AG09319 (cell line): ENCODE measurements around the gene PARP8.
A peak's percentile ranks its signal among the peaks of the same experiment; 100 is the strongest.

Experiments used
- DNase-seq: peaks from one replicate; pipeline ENCODE4 v3.0.0-alpha.2; 2010; ENCODE audit warnings: low read depth; ENCODE audit errors: extremely low read depth
- TF ChIP-seq, protein P1 (sequence below): IDR thresholded peaks from 2 replicates; pipeline ENCODE4 v1.5.1; 2011; ENCODE audit warnings: low read depth, mild to moderate bottlenecking, inconsistent platforms, low read length, moderate library complexity

Gene PARP8

DNA sequence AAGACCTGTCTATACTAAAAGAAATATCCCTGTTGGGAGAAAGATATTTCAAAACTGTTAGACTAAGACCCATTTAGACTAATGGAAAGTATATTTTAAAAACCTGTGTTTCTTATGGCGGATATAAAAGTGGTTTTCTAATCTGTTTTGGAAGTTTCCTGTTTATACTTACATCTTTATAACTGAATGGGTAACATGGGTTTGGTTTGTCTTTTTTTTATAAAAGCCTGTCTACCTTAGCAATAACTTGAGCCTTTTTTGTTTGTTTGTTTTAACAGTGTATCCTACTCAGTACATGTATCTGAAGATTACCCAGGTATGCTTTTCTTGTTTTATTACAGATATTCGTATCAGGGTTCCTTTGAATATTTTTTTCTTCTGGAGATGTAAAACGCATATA, 83.4 kb downstream of the PARP8 start:
- DNase-seq: no peak
- TF ChIP-seq, protein P1, sequence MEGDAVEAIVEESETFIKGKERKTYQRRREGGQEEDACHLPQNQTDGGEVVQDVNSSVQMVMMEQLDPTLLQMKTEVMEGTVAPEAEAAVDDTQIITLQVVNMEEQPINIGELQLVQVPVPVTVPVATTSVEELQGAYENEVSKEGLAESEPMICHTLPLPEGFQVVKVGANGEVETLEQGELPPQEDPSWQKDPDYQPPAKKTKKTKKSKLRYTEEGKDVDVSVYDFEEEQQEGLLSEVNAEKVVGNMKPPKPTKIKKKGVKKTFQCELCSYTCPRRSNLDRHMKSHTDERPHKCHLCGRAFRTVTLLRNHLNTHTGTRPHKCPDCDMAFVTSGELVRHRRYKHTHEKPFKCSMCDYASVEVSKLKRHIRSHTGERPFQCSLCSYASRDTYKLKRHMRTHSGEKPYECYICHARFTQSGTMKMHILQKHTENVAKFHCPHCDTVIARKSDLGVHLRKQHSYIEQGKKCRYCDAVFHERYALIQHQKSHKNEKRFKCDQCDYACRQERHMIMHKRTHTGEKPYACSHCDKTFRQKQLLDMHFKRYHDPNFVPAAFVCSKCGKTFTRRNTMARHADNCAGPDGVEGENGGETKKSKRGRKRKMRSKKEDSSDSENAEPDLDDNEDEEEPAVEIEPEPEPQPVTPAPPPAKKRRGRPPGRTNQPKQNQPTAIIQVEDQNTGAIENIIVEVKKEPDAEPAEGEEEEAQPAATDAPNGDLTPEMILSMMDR: no peak

DNA sequence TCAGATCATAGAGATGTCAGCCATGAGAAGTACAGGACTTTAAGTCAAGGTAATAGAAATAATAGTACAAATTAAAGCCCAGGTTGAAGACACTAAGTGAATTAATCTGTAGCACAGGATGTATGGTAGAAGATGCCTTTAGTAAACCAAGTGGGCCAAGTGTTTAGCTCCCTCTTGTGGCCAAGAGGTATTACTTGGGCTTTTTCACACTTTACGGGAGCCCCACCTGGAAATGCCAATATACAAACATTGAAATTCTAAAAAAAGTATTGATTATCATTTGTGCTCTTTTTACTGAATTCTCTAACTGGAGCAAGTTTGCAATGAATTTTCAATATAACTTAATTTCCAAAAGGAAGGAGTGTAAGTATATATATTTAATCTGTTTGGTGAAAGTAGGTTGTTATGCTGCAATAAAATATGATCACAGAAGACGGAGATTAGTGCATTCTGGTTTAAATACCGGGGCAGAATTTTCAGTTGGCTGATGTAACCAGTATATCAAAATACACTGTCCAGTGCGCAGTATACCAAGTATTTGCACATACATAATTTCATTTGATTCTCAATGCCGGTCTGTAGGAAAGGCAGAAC, 84.7 kb downstream of the PARP8 start:
- TF ChIP-seq, protein P1: peak; percentile 83

GRCh38 chr5:50752800-50753199, 86.4 kb downstream of the PARP8 start:
- TF ChIP-seq, protein P1: no peak
- DNase-seq: no peak

More for the DNA sequence above, 84.7 kb downstream of the PARP8 start:
- no peak for DNase-seq

DNA sequence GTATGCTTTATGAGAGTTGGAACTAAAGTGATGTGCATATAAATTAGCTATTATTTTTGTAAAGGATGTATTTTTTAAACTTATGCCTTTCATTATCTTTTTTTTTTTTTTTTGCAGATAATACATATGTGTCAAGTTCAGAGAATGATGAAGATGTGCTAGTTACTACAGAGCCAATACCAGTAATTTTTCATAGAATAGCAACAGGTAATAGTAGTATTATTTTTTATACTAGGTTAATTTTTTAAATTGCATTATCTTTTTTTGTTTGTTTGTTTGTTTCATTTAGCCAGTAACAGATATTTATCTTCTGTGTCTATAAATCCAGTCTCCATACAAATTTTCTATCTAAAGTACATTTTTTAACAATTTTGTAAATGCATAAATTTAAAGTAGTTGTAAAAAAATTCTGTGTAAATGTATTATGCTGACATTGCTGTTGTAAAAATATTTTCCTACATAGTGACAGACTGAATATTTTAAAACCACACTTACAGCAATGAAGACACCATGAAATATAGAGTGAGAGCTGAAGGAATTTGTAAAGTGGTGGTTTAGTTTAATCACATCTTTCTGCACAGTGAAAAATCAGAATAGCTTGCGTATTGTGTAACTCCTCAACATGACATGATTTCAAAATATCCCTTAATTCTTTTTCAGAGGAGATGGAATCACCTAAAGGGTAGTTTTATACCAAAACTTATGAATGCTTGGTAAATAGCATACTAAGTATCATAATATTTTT, 93.3 kb downstream of the PARP8 start:
- DNase-seq: no peak
- TF ChIP-seq, protein P1: no peak

DNA sequence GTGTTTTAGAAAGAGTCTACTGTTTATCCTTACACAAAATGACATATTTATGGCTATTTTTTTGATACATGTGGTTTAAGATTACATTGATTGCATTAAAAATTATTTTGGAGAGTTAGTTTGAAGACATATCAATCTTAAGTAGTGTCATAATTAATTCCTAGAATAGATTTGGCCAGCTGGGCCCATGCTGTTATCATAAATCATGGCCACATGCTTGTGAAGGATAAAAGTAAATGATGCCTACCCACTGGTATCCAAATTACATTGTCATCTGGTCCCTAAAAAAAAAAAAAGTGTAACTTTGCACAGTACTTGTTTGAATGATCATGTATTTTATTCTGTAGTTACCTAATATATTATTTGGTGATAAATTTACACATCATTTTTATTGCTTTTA, 96.9 kb downstream of the PARP8 start:
- no peak for DNase-seq
- TF ChIP-seq, protein P1: no peak

GRCh38 chr5:50763846-50764245, 97.4 kb downstream of the PARP8 start:
- DNase-seq: no peak
- TF ChIP-seq, protein P1: no peak

DNA sequence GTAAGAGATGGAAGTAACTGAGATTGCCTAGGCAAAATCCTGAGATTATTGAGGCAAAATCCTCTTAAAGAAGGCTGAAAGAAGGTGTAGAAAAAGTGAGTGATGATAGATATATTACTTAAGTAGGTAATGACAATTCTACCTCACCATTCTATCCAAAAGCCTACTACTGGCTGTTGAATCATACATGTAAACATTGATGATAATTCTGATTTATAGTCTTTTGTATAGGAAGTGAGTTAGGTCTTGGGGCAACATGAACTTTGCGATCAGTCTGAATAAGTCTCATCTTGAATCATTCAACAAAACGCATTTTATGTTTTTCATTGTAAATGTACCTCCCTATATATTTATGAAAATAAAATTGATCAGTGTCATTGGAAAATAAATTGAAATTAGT, 99.6 kb downstream of the PARP8 start:
- TF ChIP-seq, protein P1: no peak
- no peak for DNase-seq
